Left lung (tissue), 14 donors: Measurements from ENCODE around the gene NOLC1. TPM values are rescaled to one million over a fixed set of nuclear protein-coding genes. Genes with fewer than 3 reads are reported as not detected.

Experiments used
- ATAC-seq: fragments of 200-7000 bp; cut with Tn5 transposase; one replicate; pipeline ENCODE4 v1.9.1; 2020; ENCODE audit warnings: moderate library complexity
- DNase-seq, 4 donors: peaks; one replicate each; pipeline ENCODE4 v3.0.0-alpha.2; 2013 to 2020
- H3K27ac ChIP-seq, 2 donors: fragments of 200-600 bp; sonication (generic) in 1 of 2; one replicate each; pipeline versions ENCODE4 v1.5.0 to v1.8.0; 2020 to 2021
- H3K27me3 ChIP-seq, 2 donors: fragments of 200-600 bp; sonication (generic) in 1 of 2; one replicate each; pipeline versions ENCODE4 v1.5.0 to v1.8.0; 2020 to 2021
- H3K36me3 ChIP-seq, 2 donors: fragments of 200-600 bp; sonication (generic) in 1 of 2; one replicate each; pipeline versions ENCODE4 v1.5.0 to v1.8.0; 2020 to 2021
- H3K4me1 ChIP-seq, 2 donors: fragments of 200-600 bp; one replicate each; pipeline ENCODE4 v1.8.0; 2021
- H3K4me3 ChIP-seq, 2 donors: fragments of 200-600 bp; sonication (generic) in 1 of 2; one replicate each; pipeline versions ENCODE4 v1.5.0 to v1.8.0; 2020 to 2021; ENCODE audit warnings: mild to moderate bottlenecking in 1 of 2
- H3K9me3 ChIP-seq, 2 donors: fragments of 200-600 bp; sonication (generic) in 1 of 2; one replicate each; pipeline versions ENCODE4 v1.5.0 to v1.8.0; 2020 to 2021
- intact Hi-C, 2 donors: fragments of 100-400 bp; cut with DNase I; formaldehyde crosslinking; loops; one replicate each; pipeline versions ENCODE4 v1.11.2 to v1.14.2; 2022
- long read RNA-seq, 12 donors: library from polyadenylated mRNA in 2 of 12; unstranded in 2 of 12; transcript quantifications; one replicate each; pipeline ENCODE4 v2.0.0 and lab custom pipeline, GENCODE V29; 2019 to 2026
- polyA plus RNA-seq, 6 donors: library from polyadenylated mRNA; unstranded; fragments of 120-200 nt; gene quantifications; one replicate each; pipeline ENCODE4 v1.2.1, GENCODE V29; 2013; ENCODE audit not compliant: insufficient read length in 6 of 6
- total RNA-seq, 2 donors: library from RNA; stranded (reverse); fragmentation: NEBNext Ultra II Directional; extraction: Animal tissue kit (Norgen Biotek cat#: 25700); gene quantifications; one replicate each; pipeline ENCODE4 v1.2.1, GENCODE V29; 2021
- TF ChIP-seq, protein P1 (sequence below), 2 donors: fragments of 200-600 bp; sonication (generic) in 1 of 2; IDR thresholded peaks; one replicate each; pipeline versions ENCODE4 v1.5.0 to v1.8.0; 2021; ENCODE audit warnings: antibody characterized with exemption in 2 of 2
- donor health status: DM: no; HTN: yes; CAD: no.
- donor health status: DM: no; HTN: no; CAD: no.

NOLC1 gene
- total RNA-seq: 10 to 100 TPM; 34.1 to 55.3 TPM
- polyA plus RNA-seq: 10 to 100 TPM; 72.8 to 95.7 (median 83.4) TPM
- long read RNA-seq, donor 1, partial matches to known transcripts: 7 of 11 reads
- long read RNA-seq, donor 1, other reads (novel, unspliced or antisense): 0 of 11 reads
- long read RNA-seq, donor 2, partial matches to known transcripts: 0 of 8 reads
- long read RNA-seq, donor 2, other reads (novel, unspliced or antisense): 0 of 8 reads
- long read RNA-seq, donor 3, partial matches to known transcripts: 0 of 5 reads
- long read RNA-seq, donor 3, other reads (novel, unspliced or antisense): 0 of 5 reads
- long read RNA-seq, donor 4, partial matches to known transcripts: 14 of 14 reads
- long read RNA-seq, donor 4, other reads (novel, unspliced or antisense): 0 of 14 reads
- long read RNA-seq, donor 5, partial matches to known transcripts: 5 of 8 reads
- long read RNA-seq, donor 5, other reads (novel, unspliced or antisense): 0 of 8 reads
- long read RNA-seq, donor 6, partial matches to known transcripts: 6 of 9 reads
- long read RNA-seq, donor 6, other reads (novel, unspliced or antisense): 0 of 9 reads
- long read RNA-seq, donor 7, partial matches to known transcripts: 0 of 3 reads
- long read RNA-seq, donor 7, other reads (novel, unspliced or antisense): 0 of 3 reads
- long read RNA-seq, donor 8, partial matches to known transcripts: 9 of 13 reads
- long read RNA-seq, donor 8, other reads (novel, unspliced or antisense): 0 of 13 reads
- long read RNA-seq, donor 9: 0 reads
- long read RNA-seq, donor 10, partial matches to known transcripts: 7 of 11 reads
- long read RNA-seq, donor 10, other reads (novel, unspliced or antisense): 0 of 11 reads
- long read RNA-seq, donor 11, partial matches to known transcripts: 11 of 14 reads
- long read RNA-seq, donor 11, other reads (novel, unspliced or antisense): 0 of 14 reads
- long read RNA-seq, donor 12, partial matches to known transcripts: 0 of 3 reads
- long read RNA-seq, donor 12, other reads (novel, unspliced or antisense): 0 of 3 reads

DNA sequence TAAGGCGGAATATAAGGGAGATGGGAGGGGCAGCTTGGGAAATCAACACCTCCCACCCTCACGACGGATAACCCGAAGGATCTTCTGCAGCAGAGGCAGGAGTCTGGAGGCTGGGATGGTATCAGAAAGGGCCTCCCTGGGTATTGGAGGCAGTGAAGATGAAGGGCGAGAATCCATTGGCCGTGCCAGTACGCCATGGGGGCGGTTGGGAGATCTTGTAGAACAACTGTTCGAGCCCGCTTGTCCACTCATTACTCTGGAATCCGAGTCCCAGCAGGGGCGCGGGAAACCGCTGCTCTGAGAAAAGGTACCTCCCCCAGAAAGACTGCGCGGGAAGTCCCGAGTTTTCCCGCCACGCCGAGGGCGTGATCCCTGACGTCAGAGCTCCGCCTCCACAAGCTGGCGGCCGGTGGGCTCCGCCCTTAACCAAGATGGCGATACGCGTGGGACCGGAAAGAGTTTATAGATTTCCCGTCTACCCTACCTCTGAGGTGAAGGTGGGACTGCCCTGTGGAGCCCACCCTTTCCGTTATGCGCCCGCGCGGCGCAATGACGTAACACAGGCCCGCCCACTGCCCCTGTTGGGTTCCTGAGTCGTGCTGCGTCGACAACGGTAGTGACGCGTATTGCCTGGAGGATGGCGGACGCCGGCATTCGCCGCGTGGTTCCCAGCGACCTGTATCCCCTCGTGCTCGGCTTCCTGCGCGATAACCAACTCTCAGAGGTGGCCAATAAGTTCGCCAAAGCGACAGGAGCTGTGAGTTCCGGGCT is at the start of gene NOLC1:
Gene NOLC1, plus strand, starts transcription at position 616 of the 771 bp plus-strand sequence. Its CDS starts 22 bp downstream, at position 638.
- intact Hi-C loops: loop anchor here in 1 of 2 donors (10.0 kb wide), 1 partner anchor 203 kb away; no protein-coding TSS in a partner anchor
- Histone ChIP-seq H3K27me3 (no peaks in the 10 kb centered on the region), H3K9me3 (no peaks in the 10 kb centered on the region), H3K27ac (peak within 1 kb of the TSS; percentile 84 to 91), H3K4me1 (peaks cover 8 to 44% of the 10 kb centered on the region in 2 donors), H3K4me3 (peak within 1 kb of the TSS; percentile 83 to 93), H3K36me3 (peaks cover 0 to 67% of the 10 kb centered on the region in 2 donors)
- peak; percentile 97 to 99 (median 98) for DNase-seq
- TF ChIP-seq, protein P1, sequence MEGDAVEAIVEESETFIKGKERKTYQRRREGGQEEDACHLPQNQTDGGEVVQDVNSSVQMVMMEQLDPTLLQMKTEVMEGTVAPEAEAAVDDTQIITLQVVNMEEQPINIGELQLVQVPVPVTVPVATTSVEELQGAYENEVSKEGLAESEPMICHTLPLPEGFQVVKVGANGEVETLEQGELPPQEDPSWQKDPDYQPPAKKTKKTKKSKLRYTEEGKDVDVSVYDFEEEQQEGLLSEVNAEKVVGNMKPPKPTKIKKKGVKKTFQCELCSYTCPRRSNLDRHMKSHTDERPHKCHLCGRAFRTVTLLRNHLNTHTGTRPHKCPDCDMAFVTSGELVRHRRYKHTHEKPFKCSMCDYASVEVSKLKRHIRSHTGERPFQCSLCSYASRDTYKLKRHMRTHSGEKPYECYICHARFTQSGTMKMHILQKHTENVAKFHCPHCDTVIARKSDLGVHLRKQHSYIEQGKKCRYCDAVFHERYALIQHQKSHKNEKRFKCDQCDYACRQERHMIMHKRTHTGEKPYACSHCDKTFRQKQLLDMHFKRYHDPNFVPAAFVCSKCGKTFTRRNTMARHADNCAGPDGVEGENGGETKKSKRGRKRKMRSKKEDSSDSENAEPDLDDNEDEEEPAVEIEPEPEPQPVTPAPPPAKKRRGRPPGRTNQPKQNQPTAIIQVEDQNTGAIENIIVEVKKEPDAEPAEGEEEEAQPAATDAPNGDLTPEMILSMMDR (IDR thresholded peaks at IDR 0.05): no peak
- ATAC-seq: peak; percentile 98

DNA sequence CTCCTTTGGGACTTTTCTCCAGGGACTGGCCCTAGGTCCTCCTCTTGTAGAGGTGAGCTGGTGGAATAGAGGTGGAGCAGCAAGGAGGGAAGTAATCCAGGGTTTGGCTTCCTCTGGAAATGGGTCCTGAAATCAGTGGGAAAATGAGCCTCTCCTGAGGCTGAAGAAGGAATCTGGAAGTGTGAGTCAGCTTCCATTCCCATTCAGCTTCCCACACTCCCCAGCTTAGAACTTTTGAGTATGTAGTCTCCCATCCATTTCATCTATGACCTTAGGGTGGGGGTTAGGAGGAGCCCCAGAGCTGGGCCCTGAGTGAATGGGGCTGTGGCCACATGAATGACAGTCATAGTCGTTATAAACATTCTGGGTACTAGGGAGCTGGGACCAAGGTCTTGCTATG is 49.8 kb upstream of the NOLC1 start:
- no peak for ATAC-seq
- intact Hi-C loops: no loop called here

DNA sequence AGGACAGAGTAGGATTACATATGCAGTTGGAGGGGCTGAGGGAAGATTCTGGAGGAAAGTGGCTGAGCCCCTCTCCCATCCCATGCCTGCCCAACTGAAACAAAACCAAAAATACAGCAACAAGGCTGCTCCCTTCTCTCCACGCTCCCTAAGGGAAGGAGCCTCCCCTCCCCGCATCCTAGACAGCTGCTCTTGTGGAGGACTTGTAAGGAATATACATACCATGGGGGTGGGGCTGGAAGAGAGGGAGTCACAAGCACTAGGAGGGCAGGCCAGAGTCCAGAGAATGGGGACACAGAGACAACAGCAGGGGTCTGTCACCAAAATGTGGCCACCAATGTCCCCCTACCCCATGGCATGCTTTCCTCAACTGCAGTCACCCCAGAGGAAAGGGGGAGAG is 45.2 kb upstream of the NOLC1 start:
- intact Hi-C loops: no loop called here
- ATAC-seq (no peak), DNase-seq (no peak)
- TF ChIP-seq, protein P1 (IDR thresholded peaks at IDR 0.05): no peak
- Histone ChIP-seq H3K36me3 (peaks cover 0 to 50% of the 10 kb centered on the region in 2 donors), H3K4me1 (peaks cover 0 to 4% of the 10 kb centered on the region in 2 donors), H3K27ac (no peak overlapping the region), H3K4me3 (no peak overlapping the region), H3K9me3 (no peaks in the 10 kb centered on the region), H3K27me3 (no peaks in the 10 kb centered on the region)

More for the DNA sequence above, 49.8 kb upstream of the NOLC1 start:
- Histone ChIP-seq H3K4me3 (no peak overlapping the region), H3K36me3 (peaks cover 0 to 10% of the 10 kb centered on the region in 2 donors), H3K9me3 (no peaks in the 10 kb centered on the region), H3K27ac (no peak overlapping the region), H3K27me3 (no peaks in the 10 kb centered on the region), H3K4me1 (peaks cover 0 to 4% of the 10 kb centered on the region in 2 donors)
- DNase-seq: no peak
- TF ChIP-seq, protein P1 (IDR thresholded peaks at IDR 0.05): no peak

DNA sequence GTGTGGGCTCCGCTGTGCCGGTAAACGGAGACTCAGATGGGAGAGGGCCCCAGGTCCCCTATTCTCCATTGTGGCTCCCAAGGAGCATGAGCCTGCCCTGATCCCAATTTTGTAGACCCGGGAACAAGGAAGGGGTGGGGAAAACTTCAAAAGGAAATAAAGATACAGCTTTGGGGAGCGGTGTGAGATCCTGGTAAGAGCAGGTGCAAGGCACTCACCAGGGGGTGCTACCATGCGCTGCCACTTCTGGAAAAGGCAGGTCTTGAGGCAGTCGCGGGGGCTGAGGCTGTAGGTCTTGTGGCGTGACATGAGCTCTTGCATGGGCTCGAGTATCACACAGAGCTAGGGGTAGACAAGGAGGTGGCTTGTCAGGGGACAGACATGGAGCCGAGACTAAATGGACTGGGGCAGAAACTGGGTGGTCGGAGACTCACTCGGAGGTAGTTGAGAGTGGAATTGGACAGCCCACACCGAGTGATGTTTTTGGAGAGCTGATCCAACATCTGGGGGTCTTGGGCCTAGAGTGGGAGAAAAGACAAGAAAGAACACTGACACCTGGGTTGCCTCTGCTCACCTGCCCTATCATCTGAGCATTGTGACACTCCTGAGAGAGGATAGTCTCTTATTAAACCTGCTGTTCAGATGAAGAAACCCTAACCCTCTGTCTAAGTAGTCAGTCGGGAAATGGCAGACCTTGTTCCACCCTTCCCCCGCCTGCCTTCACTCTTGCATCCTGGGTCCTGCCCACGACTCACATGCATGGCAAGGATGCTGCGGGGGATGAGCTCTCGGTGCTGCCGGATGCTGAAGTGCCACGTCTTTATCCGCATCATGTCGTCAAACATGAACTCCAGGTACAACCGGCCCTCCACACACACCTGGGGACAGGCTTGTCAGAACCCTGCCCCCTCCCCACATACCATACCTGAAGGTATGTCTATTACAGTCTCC is 42.7 kb upstream of the NOLC1 start:
- ATAC-seq (no peak), DNase-seq (no peak)
- Histone ChIP-seq H3K4me1 (peaks cover 15 to 23% of the 10 kb centered on the region in 2 donors), H3K9me3 (no peaks in the 10 kb centered on the region), H3K4me3 (no peak overlapping the region), H3K27ac (no peak overlapping the region), H3K27me3 (no peaks in the 10 kb centered on the region), H3K36me3 (peaks cover 0 to 50% of the 10 kb centered on the region in 2 donors)
- intact Hi-C loops: no loop called here
- TF ChIP-seq, protein P1 (IDR thresholded peaks at IDR 0.05): no peak
